ENCODE measurements around the gene DNAJC12.

GRCh38 chr10:67788028-67788886 lies 49.7 kb downstream of the DNAJC12 start:
- TF ChIP-seq CTCF (IDR thresholded peaks at IDR 0.05 in 4 of 5, conservative IDR thresholded peaks at IDR 0.05 in 1 of 5), result peak; percentile 42 to 59 (median 52)
- no peak for TF ChIP-seq POLR2A (IDR thresholded peaks at IDR 0.05)
